ENCODE measurements around the gene SAP25.

GRCh38 chr7:100590077-100590737 is 16.5 kb upstream of the SAP25 start:
- TF ChIP-seq CTCF (IDR thresholded peaks at IDR 0.05) (no peak), EZH2 (IDR thresholded peaks at IDR 0.05) (no peak), EZH2phosphoT487 (IDR thresholded peaks at IDR 0.05) (no peak)

All from neural progenitor cell (in vitro differentiated cells).